Measurements from ENCODE around the gene IL24. TPM values are rescaled to one million over a fixed set of nuclear protein-coding genes. Genes with fewer than 3 reads are reported as not detected.
"Not testable (repeated sequence)": the region's sequence is repeated elsewhere in the genome, so short reads cannot be mapped to it uniquely, and the experiment has no call there.

Gene IL24
- polyA plus RNA-seq (2014; cell fraction: cytosol; rRNA removed): not detected in 2 replicates
- not detected in 2 replicates for polyA plus RNA-seq (2014; cell fraction: nucleus; rRNA removed)

GRCh38 chr1:206897175-206897574, at the start of gene IL24:
Gene IL24 (plus strand): TSS chr1:206897443. CDS start chr1:206897833, 390 bp downstream.
- no peak for DNase-seq (ENCODE audit: low spot score)

- DNase-seq (ENCODE audit: low spot score): no peak
Measured at GRCh38 chr1:206847946-206848345, 49.3 kb upstream of the IL24 start.

GRCh38 chr1:206850401-206850800, 46.8 kb upstream of the IL24 start:
- no peak for DNase-seq (ENCODE audit: low spot score)

- no peak for DNase-seq (ENCODE audit: low spot score)
Measured at GRCh38 chr1:206851341-206852010, 45.8 kb upstream of the IL24 start.

- not testable (repeated sequence) for DNase-seq (ENCODE audit: low spot score)
Measured at GRCh38 chr1:206852662-206853061, 44.6 kb upstream of the IL24 start.

GRCh38 chr1:206853696-206854095, 43.5 kb upstream of the IL24 start:
- DNase-seq (ENCODE audit: low spot score): not testable (repeated sequence)

GRCh38 chr1:206854401-206855129, 42.7 kb upstream of the IL24 start:
- DNase-seq (ENCODE audit: low spot score): no peak

GRCh38 chr1:206855859-206856258, 41.4 kb upstream of the IL24 start:
- DNase-seq (ENCODE audit: low spot score): no peak

GRCh38 chr1:206856674-206857464, 40.4 kb upstream of the IL24 start:
- no peak for DNase-seq (ENCODE audit: low spot score)

GRCh38 chr1:206859082-206859521, 38.1 kb upstream of the IL24 start:
- DNase-seq (ENCODE audit: low spot score): no peak

- DNase-seq (ENCODE audit: low spot score): no peak
Measured at GRCh38 chr1:206860165-206860564, 37.1 kb upstream of the IL24 start.

GRCh38 chr1:206863266-206863665, 34.0 kb upstream of the IL24 start:
- DNase-seq (ENCODE audit: low spot score): no peak

- peak; percentile 4 for DNase-seq (ENCODE audit: low spot score)
Measured at GRCh38 chr1:206864939-206865671, 32.1 kb upstream of the IL24 start, which contains the start of gene IL20. Gene IL20 (plus strand): TSS chr1:206865623. CDS start chr1:206865853, 230 bp downstream.

GRCh38 chr1:206866062-206866461, 31.2 kb upstream of the IL24 start:
- no peak for DNase-seq (ENCODE audit: low spot score)

GRCh38 chr1:206867239-206867638, 30.0 kb upstream of the IL24 start:
- no peak for DNase-seq (ENCODE audit: low spot score)

GRCh38 chr1:206867716-206868115, 29.5 kb upstream of the IL24 start:
- no peak for DNase-seq (ENCODE audit: low spot score)

- DNase-seq (ENCODE audit: low spot score): no peak
Measured at GRCh38 chr1:206868264-206868663, 29.0 kb upstream of the IL24 start.

- no peak for DNase-seq (ENCODE audit: low spot score)
Measured at GRCh38 chr1:206872139-206872538, 25.1 kb upstream of the IL24 start.

GRCh38 chr1:206873603-206874188, 23.5 kb upstream of the IL24 start:
- no peak for DNase-seq (ENCODE audit: low spot score)

- no peak for DNase-seq (ENCODE audit: low spot score)
Measured at GRCh38 chr1:206875752-206876377, 21.4 kb upstream of the IL24 start.
